ENCODE measurements around the gene METTL25B. TPM values are rescaled to one million over a fixed set of nuclear protein-coding genes. Genes with fewer than 3 reads are reported as not detected.
A peak's percentile ranks its signal among the peaks of the same experiment; 100 is the strongest.

Gene METTL25B
- total and polyA plus RNA-seq, 2 experiments from 2014 or later, result 18.3 to 21.1 TPM

DNA sequence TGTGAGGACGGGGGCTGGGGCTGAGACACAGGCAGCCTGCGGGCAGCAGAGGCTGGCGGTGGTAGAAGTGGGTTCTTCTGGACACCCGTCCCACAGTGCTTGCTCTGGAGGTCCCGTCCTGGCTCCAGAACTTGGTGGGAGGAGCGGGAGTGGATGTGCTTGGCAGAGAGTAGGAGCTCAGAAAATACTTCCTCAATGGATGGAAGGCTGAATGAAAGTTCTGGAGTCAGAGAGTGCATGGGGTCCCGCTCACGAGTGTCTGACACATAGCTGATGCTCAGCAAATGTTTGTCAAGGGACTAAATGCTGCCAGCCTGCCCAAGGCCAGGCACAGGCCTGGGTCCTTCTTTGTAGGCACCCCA is 37.6 kb upstream of the METTL25B start (continued):
- no peak for TF ChIP-seq ZNF114 (CRISPR knock-in tag; IDR thresholded peaks at IDR 0.05)
- TF ChIP-seq, protein P1, sequence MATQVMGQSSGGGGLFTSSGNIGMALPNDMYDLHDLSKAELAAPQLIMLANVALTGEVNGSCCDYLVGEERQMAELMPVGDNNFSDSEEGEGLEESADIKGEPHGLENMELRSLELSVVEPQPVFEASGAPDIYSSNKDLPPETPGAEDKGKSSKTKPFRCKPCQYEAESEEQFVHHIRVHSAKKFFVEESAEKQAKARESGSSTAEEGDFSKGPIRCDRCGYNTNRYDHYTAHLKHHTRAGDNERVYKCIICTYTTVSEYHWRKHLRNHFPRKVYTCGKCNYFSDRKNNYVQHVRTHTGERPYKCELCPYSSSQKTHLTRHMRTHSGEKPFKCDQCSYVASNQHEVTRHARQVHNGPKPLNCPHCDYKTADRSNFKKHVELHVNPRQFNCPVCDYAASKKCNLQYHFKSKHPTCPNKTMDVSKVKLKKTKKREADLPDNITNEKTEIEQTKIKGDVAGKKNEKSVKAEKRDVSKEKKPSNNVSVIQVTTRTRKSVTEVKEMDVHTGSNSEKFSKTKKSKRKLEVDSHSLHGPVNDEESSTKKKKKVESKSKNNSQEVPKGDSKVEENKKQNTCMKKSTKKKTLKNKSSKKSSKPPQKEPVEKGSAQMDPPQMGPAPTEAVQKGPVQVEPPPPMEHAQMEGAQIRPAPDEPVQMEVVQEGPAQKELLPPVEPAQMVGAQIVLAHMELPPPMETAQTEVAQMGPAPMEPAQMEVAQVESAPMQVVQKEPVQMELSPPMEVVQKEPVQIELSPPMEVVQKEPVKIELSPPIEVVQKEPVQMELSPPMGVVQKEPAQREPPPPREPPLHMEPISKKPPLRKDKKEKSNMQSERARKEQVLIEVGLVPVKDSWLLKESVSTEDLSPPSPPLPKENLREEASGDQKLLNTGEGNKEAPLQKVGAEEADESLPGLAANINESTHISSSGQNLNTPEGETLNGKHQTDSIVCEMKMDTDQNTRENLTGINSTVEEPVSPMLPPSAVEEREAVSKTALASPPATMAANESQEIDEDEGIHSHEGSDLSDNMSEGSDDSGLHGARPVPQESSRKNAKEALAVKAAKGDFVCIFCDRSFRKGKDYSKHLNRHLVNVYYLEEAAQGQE (IDR thresholded peaks at IDR 0.05; ENCODE audit: unreplicated experiment), result no peak
- no peak for TF ChIP-seq ZNF331 (CRISPR knock-in tag; IDR thresholded peaks at IDR 0.05; ENCODE audit: low read depth)
- TF ChIP-seq NANOG (IDR thresholded peaks at IDR 0.05; ENCODE audit: borderline replicate concordance), result no peak
- no peak for TF ChIP-seq EZH2 (IDR thresholded peaks at IDR 0.05; ENCODE audit: low read depth, unreplicated experiment)
- TF ChIP-seq, protein P2, sequence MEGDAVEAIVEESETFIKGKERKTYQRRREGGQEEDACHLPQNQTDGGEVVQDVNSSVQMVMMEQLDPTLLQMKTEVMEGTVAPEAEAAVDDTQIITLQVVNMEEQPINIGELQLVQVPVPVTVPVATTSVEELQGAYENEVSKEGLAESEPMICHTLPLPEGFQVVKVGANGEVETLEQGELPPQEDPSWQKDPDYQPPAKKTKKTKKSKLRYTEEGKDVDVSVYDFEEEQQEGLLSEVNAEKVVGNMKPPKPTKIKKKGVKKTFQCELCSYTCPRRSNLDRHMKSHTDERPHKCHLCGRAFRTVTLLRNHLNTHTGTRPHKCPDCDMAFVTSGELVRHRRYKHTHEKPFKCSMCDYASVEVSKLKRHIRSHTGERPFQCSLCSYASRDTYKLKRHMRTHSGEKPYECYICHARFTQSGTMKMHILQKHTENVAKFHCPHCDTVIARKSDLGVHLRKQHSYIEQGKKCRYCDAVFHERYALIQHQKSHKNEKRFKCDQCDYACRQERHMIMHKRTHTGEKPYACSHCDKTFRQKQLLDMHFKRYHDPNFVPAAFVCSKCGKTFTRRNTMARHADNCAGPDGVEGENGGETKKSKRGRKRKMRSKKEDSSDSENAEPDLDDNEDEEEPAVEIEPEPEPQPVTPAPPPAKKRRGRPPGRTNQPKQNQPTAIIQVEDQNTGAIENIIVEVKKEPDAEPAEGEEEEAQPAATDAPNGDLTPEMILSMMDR (conservative IDR thresholded peaks at IDR 0.05; ENCODE audit: low read depth in 2 of 2), result no peak

DNA sequence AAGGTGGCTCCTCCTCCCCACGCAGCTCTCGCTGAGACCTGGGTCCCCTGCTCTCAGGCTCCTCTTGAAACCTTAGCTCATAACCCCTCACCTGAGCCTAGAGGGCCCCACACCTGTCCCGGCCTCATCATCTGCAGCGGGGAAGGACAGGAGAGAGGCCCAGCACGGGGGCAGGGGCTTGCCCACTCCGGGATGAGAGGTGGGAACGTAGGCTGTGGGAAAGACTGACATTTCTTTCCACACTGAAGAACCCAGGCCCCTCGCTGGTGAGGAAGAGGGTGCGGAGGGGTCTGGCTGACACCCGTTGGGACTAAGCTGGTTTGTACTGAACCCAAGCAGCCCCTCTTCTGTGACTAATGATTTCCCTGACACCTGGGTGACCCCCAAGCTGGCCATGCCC is 37.1 kb upstream of the METTL25B start:
- H3K4me1 Mint-ChIP-seq, result peaks cover 57% of the 10 kb centered on the region
- Histone ChIP-seq H2AFZ (no peak overlapping the region), H4K20me1 (replicated peaks; ENCODE audit: insufficient read depth) (no peaks in the 10 kb centered on the region), H3F3A (replicated peaks; ENCODE audit: low read depth) (peaks cover 36% of the 10 kb centered on the region), H3K79me2 (replicated peaks; ENCODE audit: insufficient read depth) (no peaks in the 10 kb centered on the region), H3K4me2 (peak overlapping the region; percentile 89), H3K36me3 (ENCODE audit: insufficient read depth) (no peaks in the 10 kb centered on the region), H3K9me2 (ENCODE audit: insufficient read depth) (no peaks in the 10 kb centered on the region), H3K27me3 (ENCODE audit: insufficient read depth) (peaks cover 22% of the 10 kb centered on the region), H3K4me3 (peak overlapping the region; percentile 51), H3K27ac (ENCODE audit: low read depth) (no peak overlapping the region; the same call in 1 of the 2 replicates), H3K4me1 (ENCODE audit: insufficient read depth) (peaks cover 53% of the 10 kb centered on the region)
- peaks cover 19% of the 10 kb centered on the region for H3K27me3 Mint-ChIP-seq (ENCODE audit: insufficient read depth, low read depth, poor library complexity)
- H3K36me3 Mint-ChIP-seq (ENCODE audit: low read depth), result no peaks in the 10 kb centered on the region; the same call in 2 of the 3 replicates
- peak overlapping the region; percentile 55 for H3K4me3 Mint-ChIP-seq
- no peaks in the 10 kb centered on the region; the same call in 2 of the 3 replicates for H3K9me3 Mint-ChIP-seq
- ATAC-seq (no peak), DNase-seq (ENCODE audit: low spot score) (no peak)
- no peak overlapping the region for H3K27ac Mint-ChIP-seq
- TF ChIP-seq NANOG (IDR thresholded peaks at IDR 0.05; ENCODE audit: borderline replicate concordance), result no peak
- TF ChIP-seq EZH2phosphoT487 (IDR thresholded peaks at IDR 0.05; ENCODE audit: unreplicated experiment), result no peak
- no peak for TF ChIP-seq EZH2 (IDR thresholded peaks at IDR 0.05; ENCODE audit: low read depth, unreplicated experiment)
- TF ChIP-seq POLR2AphosphoS5 (IDR thresholded peaks at IDR 0.05; ENCODE audit: low read depth), result no peak
- TF ChIP-seq ZNF331 (CRISPR knock-in tag; IDR thresholded peaks at IDR 0.05; ENCODE audit: low read depth), result no peak
- no peak for TF ChIP-seq STAT1 (IDR thresholded peaks at IDR 0.05; ENCODE audit: unreplicated experiment)
- no peak for TF ChIP-seq JUNB (IDR thresholded peaks at IDR 0.05; ENCODE audit: unreplicated experiment)
- TF ChIP-seq ZNF114 (CRISPR knock-in tag; IDR thresholded peaks at IDR 0.05), result no peak
- TF ChIP-seq, protein P2 (conservative IDR thresholded peaks at IDR 0.05; ENCODE audit: low read depth in 2 of 2), result no peak
- no peak for TF ChIP-seq CREB1 (CRISPR knock-in tag; IDR thresholded peaks at IDR 0.05; ENCODE audit: low read depth)
- TF ChIP-seq, protein P3, sequence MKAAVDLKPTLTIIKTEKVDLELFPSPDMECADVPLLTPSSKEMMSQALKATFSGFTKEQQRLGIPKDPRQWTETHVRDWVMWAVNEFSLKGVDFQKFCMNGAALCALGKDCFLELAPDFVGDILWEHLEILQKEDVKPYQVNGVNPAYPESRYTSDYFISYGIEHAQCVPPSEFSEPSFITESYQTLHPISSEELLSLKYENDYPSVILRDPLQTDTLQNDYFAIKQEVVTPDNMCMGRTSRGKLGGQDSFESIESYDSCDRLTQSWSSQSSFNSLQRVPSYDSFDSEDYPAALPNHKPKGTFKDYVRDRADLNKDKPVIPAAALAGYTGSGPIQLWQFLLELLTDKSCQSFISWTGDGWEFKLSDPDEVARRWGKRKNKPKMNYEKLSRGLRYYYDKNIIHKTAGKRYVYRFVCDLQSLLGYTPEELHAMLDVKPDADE (IDR thresholded peaks at IDR 0.05), result no peak
- TF ChIP-seq, protein P1 (IDR thresholded peaks at IDR 0.05; ENCODE audit: unreplicated experiment), result no peak

Data from GM23338 (cell line).